NOMO-1 (cell line): Measurements from ENCODE around the gene TLR2.
A peak's percentile ranks its signal among the peaks of the same experiment; 100 is the strongest.

Source experiments
- DNase-seq, 2 experiments: peaks; one replicate each; lab custom pipeline; 2025; ENCODE audit not compliant: unreplicated experiment in 2 of 2; lab: John Stamatoyannopoulos, UW

Gene TLR2

GRCh38 chr4:153684182-153684970 is at the start of gene TLR2:
TLR2 (plus strand) TSS chr4:153684280; CDS start chr4:153702908, 18,628 bp downstream.
- peak; percentile 78 to 89 for DNase-seq

GRCh38 chr4:153634738-153635353 is 49.2 kb upstream of the TLR2 start:
- peak in 1 of 2 experiments; percentile 51 for DNase-seq

- no peak for DNase-seq
Observed at GRCh38 chr4:153635846-153636245, 48.2 kb upstream of the TLR2 start.

- no peak for DNase-seq
Observed at GRCh38 chr4:153637201-153637600, 46.9 kb upstream of the TLR2 start.

GRCh38 chr4:153638011-153638410 is 46.1 kb upstream of the TLR2 start:
- DNase-seq, result no peak

GRCh38 chr4:153638999-153639398 is 45.1 kb upstream of the TLR2 start:
- no peak for DNase-seq

GRCh38 chr4:153639833-153640802 is 44.0 kb upstream of the TLR2 start:
- DNase-seq, result no peak

GRCh38 chr4:153641532-153641931 is 42.5 kb upstream of the TLR2 start:
- no peak for DNase-seq

- DNase-seq, result peak; percentile 18 to 88
Observed at GRCh38 chr4:153643406-153644383, 40.4 kb upstream of the TLR2 start.

GRCh38 chr4:153645183-153645582 is 38.9 kb upstream of the TLR2 start:
- DNase-seq, result no peak

GRCh38 chr4:153646261-153646660 is 37.8 kb upstream of the TLR2 start:
- no peak for DNase-seq

- no peak for DNase-seq
Observed at GRCh38 chr4:153646978-153647377, 37.1 kb upstream of the TLR2 start.

GRCh38 chr4:153647975-153648374 is 36.1 kb upstream of the TLR2 start:
- DNase-seq, result no peak

GRCh38 chr4:153649572-153649991 is 34.5 kb upstream of the TLR2 start:
- DNase-seq, result no peak

- DNase-seq, result peak in 1 of 2 experiments; percentile 40
Observed at GRCh38 chr4:153651116-153651515, 33.0 kb upstream of the TLR2 start.

GRCh38 chr4:153651587-153651986 is 32.5 kb upstream of the TLR2 start:
- DNase-seq, result peak; percentile 86 to 98

- DNase-seq, result no peak
Observed at GRCh38 chr4:153652051-153652784, 31.9 kb upstream of the TLR2 start.

- no peak for DNase-seq
Observed at GRCh38 chr4:153655002-153655541, 29.0 kb upstream of the TLR2 start.

- DNase-seq, result peak; percentile 63 to 74
Observed at GRCh38 chr4:153655928-153656327, 28.2 kb upstream of the TLR2 start.
